A673 (cell line): Measurements from ENCODE around the gene GSDMA. TPM values are rescaled to one million over a fixed set of nuclear protein-coding genes. Genes with fewer than 3 reads are reported as not detected.

Source experiments
- BruUV-seq: library from RNA; stranded (reverse); fragments of 400-500 nt; replicated peaks from 2 replicates; lab custom pipeline; 2021; lab: Mats Ljungman, UMichigan
- CTCF ChIA-PET: fragments of 300-600 bp; sonication (Branson Sonifier 250); formaldehyde crosslinking; loops from one replicate; lab custom pipeline; 2022; ENCODE audit warnings: antibody characterized with exemption; lab: Charles Lee
- POLR2A ChIA-PET: fragments of 300-600 bp; sonication (Branson Sonifier 250); formaldehyde crosslinking; loops from one replicate; lab custom pipeline; 2022; ENCODE audit warnings: antibody characterized with exemption; ENCODE audit not compliant: low non-redundant PET; lab: Charles Lee
- DNase-seq: peaks from one replicate; pipeline ENCODE4 v3.0.0-alpha.2; 2015; ENCODE audit warnings: low spot score
- H3K27ac ChIP-seq: fragments of 200-600 bp; sonication (generic); 2 replicates; pipeline ENCODE4 v1.5.1; 2016; ENCODE audit warnings: mixed run types, low read depth, mild to moderate bottlenecking, mixed read lengths, antibody characterized with exemption, low read length; ENCODE audit not compliant: poor library complexity, severe bottlenecking
- H3K27me3 ChIP-seq: fragments of 200-600 bp; sonication (generic); replicated peaks from 2 replicates; pipeline ENCODE4 v1.6.1; 2017; ENCODE audit warnings: mixed run types, low read depth, mild to moderate bottlenecking, mixed read lengths, antibody characterized with exemption, low read length; ENCODE audit not compliant: insufficient read depth, poor library complexity
- H3K36me3 ChIP-seq: fragments of 200-600 bp; sonication (generic); 2 replicates; pipeline ENCODE4 v1.6.1; 2016; ENCODE audit warnings: mixed run types, mild to moderate bottlenecking, mixed read lengths, antibody characterized with exemption, low read length; ENCODE audit not compliant: insufficient read depth, poor library complexity, severe bottlenecking
- H3K4me1 ChIP-seq: fragments of 200-600 bp; sonication (generic); 2 replicates; pipeline ENCODE4 v1.6.1; 2017; ENCODE audit warnings: mixed run types, mild to moderate bottlenecking, mixed read lengths, antibody characterized with exemption, low read length; ENCODE audit not compliant: insufficient read depth, poor library complexity, severe bottlenecking
- H3K4me3 ChIP-seq: fragments of 200-600 bp; sonication (generic); 2 replicates; pipeline ENCODE4 v1.5.1; 2016; ENCODE audit warnings: low read depth, mixed run types, mild to moderate bottlenecking, mixed read lengths, low read length; ENCODE audit not compliant: poor library complexity, severe bottlenecking
- H3K9me3 ChIP-seq: fragments of 200-600 bp; sonication (generic); 2 replicates; pipeline ENCODE4 v1.6.1; 2016; ENCODE audit warnings: mixed run types, low read depth, mild to moderate bottlenecking, mixed read lengths, antibody characterized with exemption, low read length; ENCODE audit not compliant: poor library complexity, severe bottlenecking
- EZH2 ChIP-seq: fragments of 200-600 bp; sonication (generic); IDR thresholded peaks from 2 replicates; pipeline ENCODE4 v1.6.1; 2017; ENCODE audit warnings: borderline replicate concordance, low read depth, mild to moderate bottlenecking, mixed read lengths, antibody characterized with exemption, low read length; ENCODE audit not compliant: poor library complexity, severe bottlenecking
- intact Hi-C: fragments of 100-400 bp; cut with micrococcal nuclease; formaldehyde crosslinking; loops from one replicate; pipeline ENCODE4 v1.10.0; 2022; ENCODE audit not compliant: unreplicated experiment
- total RNA-seq: library from RNA; stranded (reverse); gene quantifications from 2 replicates; pipeline ENCODE4 v1.2.3, GENCODE V29; 2021
- TF ChIP-seq, protein P1 (sequence below): fragments of 300-800, 200-600 bp; sonication (generic); conservative IDR thresholded peaks from 2 replicates; pipeline ENCODE4 v1.5.1; 2017; ENCODE audit warnings: low read depth, mild to moderate bottlenecking, antibody characterized with exemption, low read length, moderate library complexity, mixed read lengths

Gene GSDMA
- total RNA-seq, 1 experiment from 2014 or later: not detected

DNA sequence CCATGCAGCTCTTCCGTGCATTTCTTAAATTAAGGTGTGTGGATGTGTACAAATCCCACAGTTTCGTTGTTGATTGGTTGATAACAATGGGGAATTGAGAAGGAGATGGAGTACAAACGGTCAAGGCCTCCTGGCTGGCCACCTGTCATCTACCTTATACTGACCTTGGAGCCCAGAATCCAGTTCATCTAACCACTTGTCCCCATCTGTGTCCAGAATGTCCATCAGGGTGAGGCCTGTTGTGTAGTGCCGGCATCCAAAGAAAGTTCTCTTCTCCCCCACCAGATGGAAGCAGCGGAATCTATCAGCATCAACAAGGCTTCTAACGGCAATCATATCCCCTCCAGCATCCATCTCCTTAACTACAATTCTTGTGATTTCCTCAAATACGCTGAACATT, 45.9 kb upstream of the GSDMA start:
- Histone ChIP-seq H3K4me1 (no peaks in the 10 kb centered on the region), H3K27ac (no peak overlapping the region), H3K9me3 (no peaks in the 10 kb centered on the region), H3K36me3 (no peaks in the 10 kb centered on the region), H3K4me3 (no peak overlapping the region), H3K27me3 (no peaks in the 10 kb centered on the region)
- intact Hi-C loops: no loop called here
- CTCF ChIA-PET: no interaction called here
- POLR2A ChIA-PET: no interaction called here
- no TSS peak for BruUV-seq
- TF ChIP-seq EZH2: no peak
- TF ChIP-seq, protein P1, sequence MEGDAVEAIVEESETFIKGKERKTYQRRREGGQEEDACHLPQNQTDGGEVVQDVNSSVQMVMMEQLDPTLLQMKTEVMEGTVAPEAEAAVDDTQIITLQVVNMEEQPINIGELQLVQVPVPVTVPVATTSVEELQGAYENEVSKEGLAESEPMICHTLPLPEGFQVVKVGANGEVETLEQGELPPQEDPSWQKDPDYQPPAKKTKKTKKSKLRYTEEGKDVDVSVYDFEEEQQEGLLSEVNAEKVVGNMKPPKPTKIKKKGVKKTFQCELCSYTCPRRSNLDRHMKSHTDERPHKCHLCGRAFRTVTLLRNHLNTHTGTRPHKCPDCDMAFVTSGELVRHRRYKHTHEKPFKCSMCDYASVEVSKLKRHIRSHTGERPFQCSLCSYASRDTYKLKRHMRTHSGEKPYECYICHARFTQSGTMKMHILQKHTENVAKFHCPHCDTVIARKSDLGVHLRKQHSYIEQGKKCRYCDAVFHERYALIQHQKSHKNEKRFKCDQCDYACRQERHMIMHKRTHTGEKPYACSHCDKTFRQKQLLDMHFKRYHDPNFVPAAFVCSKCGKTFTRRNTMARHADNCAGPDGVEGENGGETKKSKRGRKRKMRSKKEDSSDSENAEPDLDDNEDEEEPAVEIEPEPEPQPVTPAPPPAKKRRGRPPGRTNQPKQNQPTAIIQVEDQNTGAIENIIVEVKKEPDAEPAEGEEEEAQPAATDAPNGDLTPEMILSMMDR: no peak
- no peak for DNase-seq

GRCh38 chr17:39919087-39919683, 43.6 kb upstream of the GSDMA start:
- Histone ChIP-seq H3K27me3 (no peaks in the 10 kb centered on the region), H3K27ac (no peak overlapping the region), H3K36me3 (no peaks in the 10 kb centered on the region), H3K4me3 (no peak overlapping the region), H3K4me1 (no peaks in the 10 kb centered on the region), H3K9me3 (no peaks in the 10 kb centered on the region)
- intact Hi-C loops: no loop called here
- ChIA-PET POLR2A (no interaction called here), CTCF (no interaction called here)
- BruUV-seq: no TSS peak
- DNase-seq: no peak
- TF ChIP-seq, protein P1: no peak
- TF ChIP-seq EZH2: no peak

DNA sequence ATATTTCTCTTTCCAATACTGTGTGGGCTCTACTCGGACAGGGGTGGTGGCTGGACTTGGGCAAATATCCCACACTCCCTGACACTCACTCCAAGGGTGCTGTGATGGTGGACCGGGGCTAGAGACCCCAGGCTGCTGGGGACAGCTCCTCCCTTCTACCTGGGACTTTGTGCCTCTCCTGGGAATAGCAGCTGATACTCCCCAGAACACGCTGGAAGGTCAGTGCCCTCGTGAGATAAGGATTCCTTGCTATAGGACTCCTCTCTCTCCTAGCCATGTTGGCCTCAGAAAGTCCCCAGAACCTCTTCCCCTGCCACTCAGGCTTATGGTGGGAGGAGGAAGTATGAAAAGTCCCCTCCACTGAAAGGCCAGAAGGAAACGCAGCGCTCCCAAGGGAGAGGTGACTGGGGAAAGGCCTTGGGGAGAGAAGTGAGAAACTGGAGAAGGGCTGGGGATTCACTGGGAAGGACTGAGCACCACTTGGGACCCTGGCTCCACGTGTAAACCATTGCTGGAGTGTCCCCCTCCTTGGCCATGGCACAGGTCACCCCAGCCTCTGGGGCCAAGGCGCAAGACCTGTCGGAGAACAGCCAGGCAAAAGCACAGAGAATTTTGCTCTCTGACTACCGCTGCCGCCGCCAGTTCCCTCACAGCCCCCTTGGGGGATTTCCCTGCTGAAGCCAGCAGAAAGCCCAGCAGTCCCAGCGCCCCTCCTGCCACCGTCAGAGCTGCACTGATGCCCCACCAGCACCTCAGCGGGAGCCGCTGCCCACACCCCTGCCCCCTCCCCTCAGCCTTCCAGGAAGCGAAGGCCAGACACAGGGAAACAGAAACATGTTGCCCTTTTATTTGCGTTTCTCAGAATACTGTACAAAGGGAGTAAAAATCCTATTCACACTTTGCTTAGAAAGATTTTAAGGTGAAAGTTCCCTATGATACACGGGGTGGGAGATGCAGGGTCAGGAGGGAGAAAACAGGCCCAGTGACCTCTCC, 42.3 kb upstream of the GSDMA start:
- Histone ChIP-seq H3K4me3 (no peak overlapping the region), H3K36me3 (no peaks in the 10 kb centered on the region), H3K27me3 (no peaks in the 10 kb centered on the region), H3K9me3 (no peaks in the 10 kb centered on the region), H3K4me1 (no peaks in the 10 kb centered on the region), H3K27ac (no peak overlapping the region)
- CTCF ChIA-PET: interaction anchor here (0.5 kb wide), 1 partner anchor 188 kb away, joined by 3 read pairs; no protein-coding TSS in a partner anchor
- POLR2A ChIA-PET: no interaction called here
- TF ChIP-seq, protein P1: no peak
- TF ChIP-seq EZH2: no peak
- intact Hi-C loops: no loop called here
- no peak for DNase-seq
- no TSS peak for BruUV-seq
